Erythroblast (primary cell): ENCODE data around the gene ATP6V1G3.
"Not testable (repeated sequence)": the region's sequence is repeated elsewhere in the genome, so short reads cannot be mapped to it uniquely, and the experiment has no call there.

Experiments
- DNase-seq, 2 experiments: peaks; one replicate each; lab custom pipeline; 2025; lab: John Stamatoyannopoulos, UW
- GATA1 ChIP-seq: IDR thresholded peaks from 2 replicates; pipeline ENCODE4 v1.6.1; 2011; ENCODE audit warnings: low read depth, mild to moderate bottlenecking, control low read depth, low read length, moderate library complexity
- POLR2A ChIP-seq: IDR thresholded peaks from 2 replicates; pipeline ENCODE4 v1.6.1; 2011; ENCODE audit warnings: mild to moderate bottlenecking, low read length

The ATP6V1G3 gene, protein sequence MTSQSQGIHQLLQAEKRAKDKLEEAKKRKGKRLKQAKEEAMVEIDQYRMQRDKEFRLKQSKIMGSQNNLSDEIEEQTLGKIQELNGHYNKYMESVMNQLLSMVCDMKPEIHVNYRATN

DNA sequence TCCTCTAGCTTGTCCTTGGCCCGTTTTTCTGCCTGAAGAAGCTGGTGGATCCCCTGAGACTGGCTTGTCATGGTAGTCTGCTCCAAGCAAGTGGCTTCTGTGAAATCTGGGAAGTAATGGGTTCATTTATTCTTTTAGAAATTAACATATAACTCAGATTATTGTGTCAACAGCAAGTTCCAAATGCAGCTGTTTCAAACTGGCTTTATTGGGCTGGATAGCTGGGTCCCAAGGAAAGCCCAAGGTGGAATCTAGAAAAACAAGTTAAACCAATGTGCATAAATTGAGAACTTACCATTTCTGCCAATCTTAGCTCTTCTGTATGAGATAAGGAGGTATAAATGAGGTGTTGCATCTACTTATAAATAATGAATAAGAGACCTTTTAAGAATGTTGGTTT is at the start of gene ATP6V1G3:
TSS of gene ATP6V1G3 (minus strand) at position 101 of the 400 bp plus-strand sequence. CDS start at position 71, 30 bp downstream.
- no peak for DNase-seq
- no peak for TF ChIP-seq GATA1
- no peak for TF ChIP-seq POLR2A

GRCh38 chr1:198588845-198589244 is 48.4 kb upstream of the ATP6V1G3 start:
- TF ChIP-seq GATA1 (no peak), POLR2A (no peak)
- DNase-seq, result no peak

GRCh38 chr1:198584163-198584562 is 43.7 kb upstream of the ATP6V1G3 start:
- TF ChIP-seq GATA1 (no peak), POLR2A (no peak)
- DNase-seq, result no peak

GRCh38 chr1:198583209-198583802 is 42.8 kb upstream of the ATP6V1G3 start:
- not testable (repeated sequence) for DNase-seq

GRCh38 chr1:198577444-198577843 is 37.0 kb upstream of the ATP6V1G3 start:
- no peak for TF ChIP-seq POLR2A
- no peak for TF ChIP-seq GATA1
- no peak for DNase-seq

- no peak for TF ChIP-seq GATA1
- no peak for TF ChIP-seq POLR2A
- DNase-seq, result no peak
These were observed 35.5 kb upstream of the ATP6V1G3 start for GRCh38 chr1:198575798-198576641.

- no peak for TF ChIP-seq POLR2A
- TF ChIP-seq GATA1, result no peak
- DNase-seq, result no peak
These were observed 34.8 kb upstream of the ATP6V1G3 start for GRCh38 chr1:198575292-198575691.

- DNase-seq, result no peak
- TF ChIP-seq POLR2A (no peak), GATA1 (no peak)
These were observed 33.8 kb upstream of the ATP6V1G3 start for GRCh38 chr1:198574325-198574724.

GRCh38 chr1:198564716-198565115 is 24.2 kb upstream of the ATP6V1G3 start:
- no peak for TF ChIP-seq POLR2A
- TF ChIP-seq GATA1, result no peak
- DNase-seq, result no peak

GRCh38 chr1:198564157-198564556 is 23.7 kb upstream of the ATP6V1G3 start:
- DNase-seq, result no peak
- TF ChIP-seq POLR2A (no peak), GATA1 (no peak)

GRCh38 chr1:198563583-198563982 is 23.1 kb upstream of the ATP6V1G3 start:
- TF ChIP-seq POLR2A (no peak), GATA1 (no peak)
- DNase-seq, result no peak

DNA sequence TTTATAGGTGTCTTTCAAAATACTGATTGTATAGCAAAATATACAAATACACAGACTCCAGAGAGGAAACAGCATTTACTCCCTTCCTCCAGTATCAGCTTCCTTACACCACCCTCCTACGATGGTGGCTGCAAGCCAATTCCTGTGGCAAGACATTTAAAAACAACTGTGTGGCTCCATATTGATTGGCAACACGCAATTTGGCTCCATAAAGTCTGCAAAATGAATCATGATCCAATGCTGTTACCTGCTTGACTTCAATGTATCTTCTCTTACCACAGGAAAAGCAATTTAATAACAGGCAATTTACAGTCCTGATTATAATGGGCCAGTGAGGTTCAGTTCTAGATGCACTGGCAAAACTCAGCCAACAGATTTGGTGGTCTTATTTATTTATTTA is 19.7 kb upstream of the ATP6V1G3 start:
- no peak for DNase-seq
- no peak for TF ChIP-seq GATA1
- no peak for TF ChIP-seq POLR2A

DNA sequence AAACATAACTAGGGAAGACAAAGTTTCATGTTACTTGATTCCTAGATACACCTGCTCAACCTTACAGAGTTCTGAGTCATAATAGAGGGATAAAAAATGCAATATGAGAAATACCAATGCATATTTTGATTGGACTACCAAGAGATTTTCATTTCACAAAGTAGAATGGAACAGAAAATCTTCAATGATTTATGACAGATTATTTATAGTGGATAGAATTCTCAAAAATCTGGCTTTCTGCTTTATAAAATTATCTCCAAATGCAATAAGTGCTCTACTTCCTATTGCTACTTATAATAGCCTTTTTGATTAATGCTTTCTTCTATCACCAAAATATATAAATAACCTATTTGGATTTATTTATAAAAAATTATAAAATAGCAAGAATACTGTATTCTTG is 18.9 kb upstream of the ATP6V1G3 start:
- no peak for TF ChIP-seq GATA1
- TF ChIP-seq POLR2A, result no peak
- DNase-seq, result no peak

- no peak for DNase-seq
- no peak for TF ChIP-seq GATA1
- TF ChIP-seq POLR2A, result no peak
These were observed 17.9 kb upstream of the ATP6V1G3 start for GRCh38 chr1:198558402-198558801.

- no peak for DNase-seq
- TF ChIP-seq POLR2A (no peak), GATA1 (no peak)
These were observed 16.5 kb upstream of the ATP6V1G3 start for GRCh38 chr1:198556971-198557370.
